ENCODE data around the gene GDF10. TPM values are rescaled to one million over a fixed set of nuclear protein-coding genes. Genes with fewer than 3 reads are reported as not detected.

The GDF10 gene
- total and polyA plus RNA-seq, 5 experiments from 2014 or later, result 0.26 to 0.75 (median 0.67) TPM; not detected in 1

DNA sequence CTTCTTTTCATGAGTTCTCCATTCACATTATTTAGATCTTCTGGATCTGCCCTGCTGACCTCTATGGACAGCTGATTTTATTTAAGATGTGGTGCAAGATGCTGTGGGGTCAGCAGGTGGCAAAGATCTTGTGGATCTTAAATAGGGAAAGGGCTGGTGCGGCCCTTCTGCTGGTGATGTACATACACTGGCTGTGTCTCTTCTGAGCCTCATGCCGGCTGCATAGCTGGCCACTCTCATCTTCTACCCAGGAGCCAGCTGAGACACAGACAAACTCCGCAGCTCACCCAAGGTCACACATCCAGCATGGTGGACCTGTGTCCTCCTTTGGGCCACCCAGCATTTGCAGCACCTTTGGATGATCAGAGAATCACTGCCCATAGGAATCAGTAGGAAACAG, 57.9 kb downstream of the GDF10 start:
- POLR2A ChIA-PET, result no interaction called here
- Mint-ChIP-seq H3K27ac (no peak overlapping the region), H3K9me3 (no peaks in the 10 kb centered on the region), H3K4me1 (peaks cover 0 to 2% (median 0%) of the 10 kb centered on the region in 4 donors), H3K4me3 (no peak overlapping the region), H3K27me3 (peaks cover 0 to 4% (median 0%) of the 10 kb centered on the region in 5 donors), H3K36me3 (no peaks in the 10 kb centered on the region)
- ATAC-seq, result no peak
- no peak for DNase-seq

DNA sequence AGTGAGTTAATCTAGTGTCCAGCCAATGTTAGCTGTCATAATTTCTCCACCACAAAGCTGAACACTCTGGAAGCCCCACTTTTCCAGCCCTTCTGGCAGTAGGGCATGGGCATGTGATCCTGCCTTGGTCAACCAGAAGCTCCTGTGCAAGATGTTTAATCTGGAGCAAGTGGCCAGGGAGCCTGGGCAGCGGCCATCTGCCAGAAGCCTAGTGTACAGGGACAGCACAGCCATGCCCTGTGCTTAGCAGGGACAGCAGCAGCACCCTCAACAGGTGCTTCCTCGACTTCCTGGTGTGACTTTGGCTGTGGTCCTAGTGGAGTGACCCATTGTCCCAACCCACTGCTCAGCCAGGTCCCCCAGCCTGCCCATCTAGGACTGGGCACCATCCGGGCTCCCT, 58.5 kb downstream of the GDF10 start:
- H3K4me3 Mint-ChIP-seq, result no peak overlapping the region
- ATAC-seq (no peak), DNase-seq (no peak)
- peaks cover 0 to 2% (median 0%) of the 10 kb centered on the region in 4 donors for H3K4me1 Mint-ChIP-seq
- no peaks in the 10 kb centered on the region for H3K9me3 Mint-ChIP-seq
- no peaks in the 10 kb centered on the region for H3K36me3 Mint-ChIP-seq
- POLR2A ChIA-PET, result no interaction called here
- peak overlapping the region in 1 of 10 donors; percentile 23 for H3K27ac Mint-ChIP-seq
- H3K27me3 Mint-ChIP-seq, result peaks cover 0 to 4% (median 0%) of the 10 kb centered on the region in 5 donors

GRCh38 chr10:47359101-47359500, 59.1 kb downstream of the GDF10 start:
- peak overlapping the region in 2 of 10 donors; percentile 23 to 58 for H3K27ac Mint-ChIP-seq
- H3K36me3 Mint-ChIP-seq, result no peaks in the 10 kb centered on the region
- no peaks in the 10 kb centered on the region for H3K9me3 Mint-ChIP-seq
- no peak for ATAC-seq
- POLR2A ChIA-PET, result no interaction called here
- peaks cover 0 to 2% (median 0%) of the 10 kb centered on the region in 4 donors for H3K4me1 Mint-ChIP-seq
- peaks cover 0 to 4% (median 0%) of the 10 kb centered on the region in 5 donors for H3K27me3 Mint-ChIP-seq
- H3K4me3 Mint-ChIP-seq, result no peak overlapping the region
- no peak for DNase-seq

DNA sequence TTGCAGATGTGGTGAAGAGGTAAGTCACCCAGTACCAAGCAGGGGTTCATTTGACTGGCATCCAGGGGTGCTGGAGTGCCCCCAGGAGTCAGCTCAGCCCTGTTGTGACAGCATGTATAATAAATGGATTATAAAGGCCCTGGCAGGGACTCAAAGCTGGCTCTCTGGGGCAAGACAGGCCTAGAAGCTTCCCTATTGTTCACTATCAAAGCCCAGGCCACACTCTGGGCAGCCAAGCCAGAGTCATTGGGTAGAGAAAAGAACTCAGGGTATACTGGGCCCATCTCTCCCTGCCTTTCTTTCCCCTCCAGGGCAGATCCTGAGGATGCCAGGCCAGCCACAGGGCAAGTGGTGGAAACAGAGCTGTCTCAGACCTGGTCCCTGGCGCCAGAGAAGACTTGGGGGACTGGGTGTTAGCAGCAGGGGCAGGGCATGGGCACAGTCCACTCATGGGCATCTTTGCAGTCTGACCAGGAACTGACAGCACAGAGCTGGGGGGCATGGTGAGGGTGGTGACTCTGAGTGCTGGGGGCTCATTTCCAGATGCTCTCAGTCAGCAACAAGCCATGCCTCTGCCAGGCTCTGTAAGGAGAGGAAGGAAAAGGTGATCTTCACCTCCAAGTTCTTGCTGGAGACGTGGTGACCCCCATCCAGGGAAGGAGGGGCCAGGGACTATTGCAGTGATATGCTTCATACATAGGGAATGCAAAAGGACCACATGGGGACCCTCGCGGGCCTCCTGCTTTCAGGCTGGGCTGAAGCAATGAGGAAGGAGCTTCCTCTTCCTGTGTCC, 59.8 kb downstream of the GDF10 start:
- POLR2A ChIA-PET, result no interaction called here
- Mint-ChIP-seq H3K9me3 (no peaks in the 10 kb centered on the region), H3K4me3 (no peak overlapping the region), H3K36me3 (no peaks in the 10 kb centered on the region), H3K27ac (no peak overlapping the region), H3K27me3 (peaks cover 0 to 4% (median 0%) of the 10 kb centered on the region in 5 donors), H3K4me1 (peaks cover 0 to 2% (median 0%) of the 10 kb centered on the region in 4 donors)
- DNase-seq (no peak), ATAC-seq (no peak)

GRCh38 chr10:47360419-47361040, 60.5 kb downstream of the GDF10 start:
- Mint-ChIP-seq H3K27ac (peak overlapping the region in 1 of 10 donors; percentile 25), H3K4me1 (peaks cover 0 to 2% (median 0%) of the 10 kb centered on the region in 4 donors), H3K4me3 (no peak overlapping the region), H3K27me3 (peaks cover 0 to 4% (median 0%) of the 10 kb centered on the region in 5 donors), H3K9me3 (no peaks in the 10 kb centered on the region), H3K36me3 (no peaks in the 10 kb centered on the region)
- ATAC-seq (no peak), DNase-seq (no peak)
- POLR2A ChIA-PET, result no interaction called here

DNA sequence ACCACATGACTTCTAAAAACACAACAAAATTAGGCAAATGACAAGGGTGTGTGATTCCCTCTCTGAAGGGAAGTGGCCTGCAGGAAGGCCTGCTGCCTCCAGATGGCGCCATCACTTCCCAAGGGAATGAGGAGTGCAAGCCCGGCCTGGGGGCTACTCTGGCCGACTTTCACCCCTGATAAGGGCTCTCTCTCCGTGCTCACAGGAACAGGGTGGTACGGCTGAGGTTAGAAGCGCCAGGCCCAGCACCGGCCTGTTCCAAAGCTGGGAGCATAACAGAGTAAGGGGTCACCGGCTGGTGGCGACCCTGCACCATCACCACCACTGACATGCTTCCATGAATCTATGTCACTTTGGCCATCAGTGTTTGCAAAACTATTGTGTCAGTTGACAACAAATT, 61.3 kb downstream of the GDF10 start:
- no peaks in the 10 kb centered on the region for H3K36me3 Mint-ChIP-seq
- peaks cover 0 to 4% (median 0%) of the 10 kb centered on the region in 5 donors for H3K27me3 Mint-ChIP-seq
- no peak overlapping the region for H3K4me3 Mint-ChIP-seq
- POLR2A ChIA-PET, result no interaction called here
- H3K9me3 Mint-ChIP-seq, result no peaks in the 10 kb centered on the region
- ATAC-seq (no peak), DNase-seq (no peak)
- H3K27ac Mint-ChIP-seq, result peak overlapping the region in 1 of 10 donors; percentile 25
- H3K4me1 Mint-ChIP-seq, result peaks cover 0 to 2% (median 0%) of the 10 kb centered on the region in 4 donors

DNA sequence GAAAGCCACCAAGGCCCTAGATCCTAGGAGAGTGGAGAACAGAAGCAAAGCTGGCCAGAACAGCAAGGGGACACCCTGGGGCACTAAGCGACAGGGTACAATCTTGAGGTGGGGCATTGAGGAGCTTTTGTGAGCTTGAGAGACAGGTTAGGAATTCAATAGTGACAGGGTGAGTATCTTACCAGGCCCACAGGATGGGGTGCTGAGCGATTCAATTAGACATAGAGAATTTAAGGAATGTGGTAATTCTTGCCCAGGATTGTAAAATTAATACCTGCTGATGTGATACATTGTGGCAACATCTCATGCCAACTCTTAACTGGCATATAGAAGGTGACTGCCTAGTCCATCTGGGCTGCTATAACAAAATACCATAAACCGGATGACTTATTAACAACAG, 62.2 kb downstream of the GDF10 start:
- Mint-ChIP-seq H3K27ac (no peak overlapping the region), H3K36me3 (no peaks in the 10 kb centered on the region), H3K4me3 (no peak overlapping the region), H3K4me1 (peaks cover 0 to 2% (median 0%) of the 10 kb centered on the region in 4 donors), H3K9me3 (no peaks in the 10 kb centered on the region), H3K27me3 (peaks cover 0 to 4% (median 0%) of the 10 kb centered on the region in 5 donors)
- ATAC-seq (no peak), DNase-seq (no peak)
- POLR2A ChIA-PET, result no interaction called here

Other genes with a start within 250 kb of the GDF10 start
- gene GDF2, start 22.3 kb downstream of the GDF10 start, total RNA-seq, result not detected
- not detected for gene GDF2, start 22.3 kb downstream of the GDF10 start, polyA plus RNA-seq
- not detected for gene RBP3, start 48.2 kb downstream of the GDF10 start, total RNA-seq
- not detected for gene RBP3, start 48.2 kb downstream of the GDF10 start, polyA plus RNA-seq
- gene ZNF488, start 84.1 kb downstream of the GDF10 start, total RNA-seq, result not detected
- not detected for gene ZNF488, start 84.1 kb downstream of the GDF10 start, polyA plus RNA-seq
- gene ANXA8, start 183.9 kb downstream of the GDF10 start, total RNA-seq, result not detected
- gene ANXA8, start 183.9 kb downstream of the GDF10 start, polyA plus RNA-seq, result not detected
- not detected for gene FAM25G, start 191.5 kb downstream of the GDF10 start, total RNA-seq
- not detected for gene FAM25G, start 191.5 kb downstream of the GDF10 start, polyA plus RNA-seq
- gene AGAP9, start 223.4 kb downstream of the GDF10 start, total RNA-seq, result 10 to 100 TPM in 1 of 2 experiments, 1 to 10 TPM in 1; 9.0 to 10.1 TPM
- gene AGAP9, start 223.4 kb downstream of the GDF10 start, polyA plus RNA-seq, result under 1 TPM; 0.09 to 0.31 (median 0.17) TPM

All from naive thymus-derived CD8-positive, alpha-beta T cell (primary cell).